ENCODE data around the gene C4orf51. TPM values are rescaled to one million over a fixed set of nuclear protein-coding genes. Genes with fewer than 3 reads are reported as not detected.

C4orf51 gene
- total RNA-seq, 1 experiment from 2014 or later = 15.4 TPM

DNA sequence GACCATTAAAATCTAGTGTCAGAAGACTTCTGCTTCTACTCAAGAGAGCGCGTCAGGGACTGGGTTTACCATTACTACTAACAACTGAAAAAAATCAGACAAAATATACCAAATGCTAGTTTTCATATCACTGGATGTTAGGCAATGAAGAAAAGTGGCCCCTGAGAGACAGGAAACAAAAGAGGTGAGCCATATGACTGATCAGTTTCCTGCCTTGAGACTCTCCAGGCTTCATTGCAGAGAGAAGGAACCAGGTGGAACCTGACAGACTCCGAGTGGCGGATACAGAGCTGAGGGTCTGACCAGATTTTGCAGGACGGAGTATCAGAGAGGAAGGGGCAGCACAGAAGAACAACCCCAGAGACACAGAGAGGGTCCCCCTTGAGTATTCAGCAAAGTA lies 86.3 kb downstream of the C4orf51 start:
- no peak for TF ChIP-seq JAZF1 (CRISPR knock-in tag; IDR thresholded peaks at IDR 0.05)
- no peak for TF ChIP-seq ZNF138 (CRISPR knock-in tag; conservative IDR thresholded peaks at IDR 0.05)
- TF ChIP-seq, protein P1, sequence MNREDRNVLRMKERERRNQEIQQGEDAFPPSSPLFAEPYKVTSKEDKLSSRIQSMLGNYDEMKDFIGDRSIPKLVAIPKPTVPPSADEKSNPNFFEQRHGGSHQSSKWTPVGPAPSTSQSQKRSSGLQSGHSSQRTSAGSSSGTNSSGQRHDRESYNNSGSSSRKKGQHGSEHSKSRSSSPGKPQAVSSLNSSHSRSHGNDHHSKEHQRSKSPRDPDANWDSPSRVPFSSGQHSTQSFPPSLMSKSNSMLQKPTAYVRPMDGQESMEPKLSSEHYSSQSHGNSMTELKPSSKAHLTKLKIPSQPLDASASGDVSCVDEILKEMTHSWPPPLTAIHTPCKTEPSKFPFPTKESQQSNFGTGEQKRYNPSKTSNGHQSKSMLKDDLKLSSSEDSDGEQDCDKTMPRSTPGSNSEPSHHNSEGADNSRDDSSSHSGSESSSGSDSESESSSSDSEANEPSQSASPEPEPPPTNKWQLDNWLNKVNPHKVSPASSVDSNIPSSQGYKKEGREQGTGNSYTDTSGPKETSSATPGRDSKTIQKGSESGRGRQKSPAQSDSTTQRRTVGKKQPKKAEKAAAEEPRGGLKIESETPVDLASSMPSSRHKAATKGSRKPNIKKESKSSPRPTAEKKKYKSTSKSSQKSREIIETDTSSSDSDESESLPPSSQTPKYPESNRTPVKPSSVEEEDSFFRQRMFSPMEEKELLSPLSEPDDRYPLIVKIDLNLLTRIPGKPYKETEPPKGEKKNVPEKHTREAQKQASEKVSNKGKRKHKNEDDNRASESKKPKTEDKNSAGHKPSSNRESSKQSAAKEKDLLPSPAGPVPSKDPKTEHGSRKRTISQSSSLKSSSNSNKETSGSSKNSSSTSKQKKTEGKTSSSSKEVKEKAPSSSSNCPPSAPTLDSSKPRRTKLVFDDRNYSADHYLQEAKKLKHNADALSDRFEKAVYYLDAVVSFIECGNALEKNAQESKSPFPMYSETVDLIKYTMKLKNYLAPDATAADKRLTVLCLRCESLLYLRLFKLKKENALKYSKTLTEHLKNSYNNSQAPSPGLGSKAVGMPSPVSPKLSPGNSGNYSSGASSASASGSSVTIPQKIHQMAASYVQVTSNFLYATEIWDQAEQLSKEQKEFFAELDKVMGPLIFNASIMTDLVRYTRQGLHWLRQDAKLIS (CRISPR knock-in tag; IDR thresholded peaks at IDR 0.05; ENCODE audit: borderline replicate concordance) = no peak
- TF ChIP-seq, protein P2, sequence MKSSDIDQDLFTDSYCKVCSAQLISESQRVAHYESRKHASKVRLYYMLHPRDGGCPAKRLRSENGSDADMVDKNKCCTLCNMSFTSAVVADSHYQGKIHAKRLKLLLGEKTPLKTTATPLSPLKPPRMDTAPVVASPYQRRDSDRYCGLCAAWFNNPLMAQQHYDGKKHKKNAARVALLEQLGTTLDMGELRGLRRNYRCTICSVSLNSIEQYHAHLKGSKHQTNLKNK (CRISPR knock-in tag; IDR thresholded peaks at IDR 0.05) = no peak
- no peak for TF ChIP-seq GABPB1 (CRISPR knock-in tag; IDR thresholded peaks at IDR 0.05)
- TF ChIP-seq, protein P3, sequence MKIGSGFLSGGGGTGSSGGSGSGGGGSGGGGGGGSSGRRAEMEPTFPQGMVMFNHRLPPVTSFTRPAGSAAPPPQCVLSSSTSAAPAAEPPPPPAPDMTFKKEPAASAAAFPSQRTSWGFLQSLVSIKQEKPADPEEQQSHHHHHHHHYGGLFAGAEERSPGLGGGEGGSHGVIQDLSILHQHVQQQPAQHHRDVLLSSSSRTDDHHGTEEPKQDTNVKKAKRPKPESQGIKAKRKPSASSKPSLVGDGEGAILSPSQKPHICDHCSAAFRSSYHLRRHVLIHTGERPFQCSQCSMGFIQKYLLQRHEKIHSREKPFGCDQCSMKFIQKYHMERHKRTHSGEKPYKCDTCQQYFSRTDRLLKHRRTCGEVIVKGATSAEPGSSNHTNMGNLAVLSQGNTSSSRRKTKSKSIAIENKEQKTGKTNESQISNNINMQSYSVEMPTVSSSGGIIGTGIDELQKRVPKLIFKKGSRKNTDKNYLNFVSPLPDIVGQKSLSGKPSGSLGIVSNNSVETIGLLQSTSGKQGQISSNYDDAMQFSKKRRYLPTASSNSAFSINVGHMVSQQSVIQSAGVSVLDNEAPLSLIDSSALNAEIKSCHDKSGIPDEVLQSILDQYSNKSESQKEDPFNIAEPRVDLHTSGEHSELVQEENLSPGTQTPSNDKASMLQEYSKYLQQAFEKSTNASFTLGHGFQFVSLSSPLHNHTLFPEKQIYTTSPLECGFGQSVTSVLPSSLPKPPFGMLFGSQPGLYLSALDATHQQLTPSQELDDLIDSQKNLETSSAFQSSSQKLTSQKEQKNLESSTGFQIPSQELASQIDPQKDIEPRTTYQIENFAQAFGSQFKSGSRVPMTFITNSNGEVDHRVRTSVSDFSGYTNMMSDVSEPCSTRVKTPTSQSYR (CRISPR knock-in tag; IDR thresholded peaks at IDR 0.05) = no peak
- no peak for TF ChIP-seq NFE2L1 (CRISPR knock-in tag; IDR thresholded peaks at IDR 0.05)
- no peak for TF ChIP-seq IRF2 (CRISPR knock-in tag; IDR thresholded peaks at IDR 0.05; ENCODE audit: borderline replicate concordance, low read depth)
- TF ChIP-seq MXD4 (CRISPR knock-in tag; IDR thresholded peaks at IDR 0.05; ENCODE audit: borderline replicate concordance) = no peak
- TF ChIP-seq, protein P4, sequence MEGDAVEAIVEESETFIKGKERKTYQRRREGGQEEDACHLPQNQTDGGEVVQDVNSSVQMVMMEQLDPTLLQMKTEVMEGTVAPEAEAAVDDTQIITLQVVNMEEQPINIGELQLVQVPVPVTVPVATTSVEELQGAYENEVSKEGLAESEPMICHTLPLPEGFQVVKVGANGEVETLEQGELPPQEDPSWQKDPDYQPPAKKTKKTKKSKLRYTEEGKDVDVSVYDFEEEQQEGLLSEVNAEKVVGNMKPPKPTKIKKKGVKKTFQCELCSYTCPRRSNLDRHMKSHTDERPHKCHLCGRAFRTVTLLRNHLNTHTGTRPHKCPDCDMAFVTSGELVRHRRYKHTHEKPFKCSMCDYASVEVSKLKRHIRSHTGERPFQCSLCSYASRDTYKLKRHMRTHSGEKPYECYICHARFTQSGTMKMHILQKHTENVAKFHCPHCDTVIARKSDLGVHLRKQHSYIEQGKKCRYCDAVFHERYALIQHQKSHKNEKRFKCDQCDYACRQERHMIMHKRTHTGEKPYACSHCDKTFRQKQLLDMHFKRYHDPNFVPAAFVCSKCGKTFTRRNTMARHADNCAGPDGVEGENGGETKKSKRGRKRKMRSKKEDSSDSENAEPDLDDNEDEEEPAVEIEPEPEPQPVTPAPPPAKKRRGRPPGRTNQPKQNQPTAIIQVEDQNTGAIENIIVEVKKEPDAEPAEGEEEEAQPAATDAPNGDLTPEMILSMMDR (IDR thresholded peaks at IDR 0.05) = no peak
- TF ChIP-seq ZNF121 (CRISPR knock-in tag; IDR thresholded peaks at IDR 0.05) = no peak
- Mint-ChIP-seq H3K36me3 (peaks cover 62% of the 10 kb centered on the region), H3K4me1 (peaks cover 13% of the 10 kb centered on the region), H3K27me3 (ENCODE audit: low read depth) (no peaks in the 10 kb centered on the region), H3K27ac (no peak overlapping the region; the same call in 1 of the 2 replicates), H3K4me3 (no peak overlapping the region), H3K9me3 (no peaks in the 10 kb centered on the region)
- POLR2A ChIA-PET = no interaction called here
- ATAC-seq (no peak), DNase-seq (ENCODE audit: low spot score) (no peak)
- CTCF ChIA-PET = interaction anchor here (0.7 kb wide), 1 partner anchor 122 kb away, joined by 3 read pairs; no protein-coding TSS in a partner anchor

DNA sequence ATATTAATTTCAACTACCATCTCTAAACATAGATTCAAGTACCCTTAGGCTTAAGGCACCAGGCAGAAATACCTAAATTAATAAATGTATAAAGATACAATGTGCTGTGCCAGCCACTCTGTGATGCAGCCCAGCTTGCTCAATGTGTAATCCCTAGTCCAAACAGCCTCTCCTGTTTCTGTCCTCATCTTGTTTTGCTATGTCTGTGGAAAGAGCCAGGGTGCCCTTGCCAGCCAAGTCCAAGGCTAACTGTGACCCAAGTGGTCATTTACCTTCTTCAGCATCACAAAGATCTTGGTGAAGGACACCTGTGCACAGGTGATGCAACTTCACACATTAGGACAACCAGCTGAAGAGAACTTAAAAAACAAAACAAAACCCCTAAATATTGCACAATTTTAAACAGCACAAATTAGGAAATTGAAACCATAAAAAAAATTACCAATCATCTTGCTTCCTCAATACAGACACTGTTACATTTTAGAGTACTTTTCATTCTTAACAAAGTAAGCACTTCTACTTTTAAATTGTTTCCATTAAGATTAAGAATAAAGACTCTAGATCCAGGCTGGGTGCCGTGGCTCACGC lies 89.6 kb downstream of the C4orf51 start:
- no peak overlapping the region for H3K4me3 Mint-ChIP-seq
- peaks cover 59% of the 10 kb centered on the region for H3K36me3 Mint-ChIP-seq
- ChIA-PET POLR2A (no interaction called here), CTCF (no interaction called here)
- ATAC-seq (no peak), DNase-seq (ENCODE audit: low spot score) (no peak)
- peak overlapping the region; percentile 82 for H3K27ac Mint-ChIP-seq
- no peaks in the 10 kb centered on the region for H3K9me3 Mint-ChIP-seq
- H3K27me3 Mint-ChIP-seq (ENCODE audit: low read depth) = no peaks in the 10 kb centered on the region
- H3K4me1 Mint-ChIP-seq = peaks cover 13% of the 10 kb centered on the region
- TF ChIP-seq, protein P5, sequence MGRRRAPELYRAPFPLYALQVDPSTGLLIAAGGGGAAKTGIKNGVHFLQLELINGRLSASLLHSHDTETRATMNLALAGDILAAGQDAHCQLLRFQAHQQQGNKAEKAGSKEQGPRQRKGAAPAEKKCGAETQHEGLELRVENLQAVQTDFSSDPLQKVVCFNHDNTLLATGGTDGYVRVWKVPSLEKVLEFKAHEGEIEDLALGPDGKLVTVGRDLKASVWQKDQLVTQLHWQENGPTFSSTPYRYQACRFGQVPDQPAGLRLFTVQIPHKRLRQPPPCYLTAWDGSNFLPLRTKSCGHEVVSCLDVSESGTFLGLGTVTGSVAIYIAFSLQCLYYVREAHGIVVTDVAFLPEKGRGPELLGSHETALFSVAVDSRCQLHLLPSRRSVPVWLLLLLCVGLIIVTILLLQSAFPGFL (CRISPR knock-in tag; IDR thresholded peaks at IDR 0.05; ENCODE audit: borderline replicate concordance) = no peak
- TF ChIP-seq JUN (CRISPR knock-in tag; IDR thresholded peaks at IDR 0.05) = no peak
- TF ChIP-seq, protein P1 (CRISPR knock-in tag; IDR thresholded peaks at IDR 0.05; ENCODE audit: borderline replicate concordance) = no peak
- no peak for TF ChIP-seq ZBTB21 (CRISPR knock-in tag; IDR thresholded peaks at IDR 0.05; ENCODE audit: borderline replicate concordance)
- no peak for TF ChIP-seq GRHL2 (CRISPR knock-in tag; IDR thresholded peaks at IDR 0.05; ENCODE audit: insufficient replicate concordance, severe bottlenecking)
- TF ChIP-seq CBFB (CRISPR knock-in tag; IDR thresholded peaks at IDR 0.05; ENCODE audit: low read depth) = no peak
- TF ChIP-seq, protein P6, sequence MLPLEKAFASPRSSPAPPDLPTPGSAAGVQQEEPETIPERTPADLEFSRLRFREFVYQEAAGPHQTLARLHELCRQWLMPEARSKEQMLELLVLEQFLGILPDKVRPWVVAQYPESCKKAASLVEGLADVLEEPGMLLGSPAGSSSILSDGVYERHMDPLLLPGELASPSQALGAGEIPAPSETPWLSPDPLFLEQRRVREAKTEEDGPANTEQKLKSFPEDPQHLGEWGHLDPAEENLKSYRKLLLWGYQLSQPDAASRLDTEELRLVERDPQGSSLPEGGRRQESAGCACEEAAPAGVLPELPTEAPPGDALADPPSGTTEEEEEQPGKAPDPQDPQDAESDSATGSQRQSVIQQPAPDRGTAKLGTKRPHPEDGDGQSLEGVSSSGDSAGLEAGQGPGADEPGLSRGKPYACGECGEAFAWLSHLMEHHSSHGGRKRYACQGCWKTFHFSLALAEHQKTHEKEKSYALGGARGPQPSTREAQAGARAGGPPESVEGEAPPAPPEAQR (CRISPR knock-in tag; IDR thresholded peaks at IDR 0.05) = no peak
- TF ChIP-seq TCF7 (CRISPR knock-in tag; IDR thresholded peaks at IDR 0.05; ENCODE audit: low read depth) = no peak
- no peak for TF ChIP-seq ZNF219 (CRISPR knock-in tag; IDR thresholded peaks at IDR 0.05; ENCODE audit: borderline replicate concordance)
